HG02588 (cell line): ENCODE data around the gene AP5S1.
"Not testable (repeated sequence)": the region's sequence is repeated elsewhere in the genome, so short reads cannot be mapped to it uniquely, and the experiment has no call there.

Experiments
- ATAC-seq: cut with Tn5 transposase; IDR thresholded peaks from one replicate; pipeline ENCODE4 v1.9.1; 2021; ENCODE audit warnings: mild to moderate bottlenecking, moderate library complexity; ENCODE audit not compliant: unreplicated experiment

AP5S1 gene

DNA sequence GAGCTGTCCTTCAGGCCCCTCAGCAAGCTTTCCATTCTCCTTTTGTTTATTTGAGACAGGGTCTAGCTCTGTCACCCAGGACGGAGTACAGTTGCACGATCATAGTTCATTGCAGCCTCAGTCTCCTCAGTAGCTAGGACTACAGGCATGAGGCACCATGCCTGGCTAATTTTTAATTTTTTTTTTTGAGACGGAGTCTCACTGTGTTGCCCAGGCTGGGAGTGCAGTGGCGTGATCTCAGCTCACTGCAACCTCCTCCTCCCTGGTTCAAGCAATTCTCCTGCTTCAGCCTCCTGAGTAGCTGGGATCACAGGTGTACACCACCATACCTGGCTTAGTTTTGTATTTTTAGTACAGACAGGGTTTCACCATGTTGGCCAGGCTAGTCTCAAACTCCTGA, 31.1 kb upstream of the AP5S1 start:
- ATAC-seq, result not testable (repeated sequence)

DNA sequence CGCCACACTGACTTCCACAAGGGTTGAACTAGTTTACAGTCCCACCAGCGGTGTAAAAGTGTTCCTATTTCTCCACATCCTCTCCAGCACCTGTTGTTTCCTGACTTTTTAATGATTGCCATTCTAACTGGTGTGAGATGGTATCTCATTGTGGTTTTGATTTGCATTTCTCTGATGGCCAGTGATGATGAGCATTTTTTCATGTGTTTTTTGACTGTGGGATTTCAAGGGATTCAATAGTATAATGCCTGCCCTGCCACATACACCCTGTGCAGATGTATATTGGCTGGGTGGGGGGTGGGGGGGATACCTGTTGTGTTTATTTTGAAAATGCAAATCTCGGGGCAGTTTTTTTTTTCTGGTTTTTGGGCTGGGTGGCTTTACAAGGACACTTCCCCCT, 26.2 kb upstream of the AP5S1 start:
- not testable (repeated sequence) for ATAC-seq

DNA sequence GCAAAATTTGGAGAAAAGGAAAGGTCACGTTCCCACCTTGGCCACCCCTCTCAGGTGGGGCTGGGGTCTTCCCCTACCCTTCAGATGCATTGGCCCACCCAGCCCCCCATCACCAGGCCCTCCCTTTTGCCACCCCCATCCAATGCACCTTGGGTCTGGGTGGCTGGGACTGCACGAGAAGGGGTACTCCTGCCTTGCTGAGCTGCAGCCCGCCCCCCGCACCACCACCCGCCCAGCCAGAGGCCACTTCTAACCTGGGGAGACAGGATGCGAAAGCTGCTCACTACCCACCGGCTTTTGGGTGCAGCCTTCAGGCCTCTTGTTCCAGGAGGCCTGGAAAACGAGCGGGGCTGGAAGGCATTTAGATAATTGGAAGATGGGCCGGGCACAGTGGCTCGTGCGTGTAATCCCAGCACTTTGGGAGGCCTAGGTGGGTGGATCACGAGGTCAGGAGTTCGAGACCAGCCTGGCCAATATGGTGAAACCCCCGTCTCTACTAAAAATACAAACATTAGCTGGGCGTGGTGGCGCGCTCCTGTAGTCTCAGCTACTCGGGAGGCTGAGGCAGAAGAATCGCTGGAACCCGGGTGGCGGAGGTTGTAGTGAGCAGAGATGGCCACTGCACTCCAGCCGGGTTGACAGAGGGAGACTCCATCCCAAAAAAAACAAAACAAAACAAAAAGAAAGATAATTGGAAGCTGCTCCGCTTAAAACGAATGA, 25.5 kb upstream of the AP5S1 start:
- ATAC-seq, result no peak

DNA sequence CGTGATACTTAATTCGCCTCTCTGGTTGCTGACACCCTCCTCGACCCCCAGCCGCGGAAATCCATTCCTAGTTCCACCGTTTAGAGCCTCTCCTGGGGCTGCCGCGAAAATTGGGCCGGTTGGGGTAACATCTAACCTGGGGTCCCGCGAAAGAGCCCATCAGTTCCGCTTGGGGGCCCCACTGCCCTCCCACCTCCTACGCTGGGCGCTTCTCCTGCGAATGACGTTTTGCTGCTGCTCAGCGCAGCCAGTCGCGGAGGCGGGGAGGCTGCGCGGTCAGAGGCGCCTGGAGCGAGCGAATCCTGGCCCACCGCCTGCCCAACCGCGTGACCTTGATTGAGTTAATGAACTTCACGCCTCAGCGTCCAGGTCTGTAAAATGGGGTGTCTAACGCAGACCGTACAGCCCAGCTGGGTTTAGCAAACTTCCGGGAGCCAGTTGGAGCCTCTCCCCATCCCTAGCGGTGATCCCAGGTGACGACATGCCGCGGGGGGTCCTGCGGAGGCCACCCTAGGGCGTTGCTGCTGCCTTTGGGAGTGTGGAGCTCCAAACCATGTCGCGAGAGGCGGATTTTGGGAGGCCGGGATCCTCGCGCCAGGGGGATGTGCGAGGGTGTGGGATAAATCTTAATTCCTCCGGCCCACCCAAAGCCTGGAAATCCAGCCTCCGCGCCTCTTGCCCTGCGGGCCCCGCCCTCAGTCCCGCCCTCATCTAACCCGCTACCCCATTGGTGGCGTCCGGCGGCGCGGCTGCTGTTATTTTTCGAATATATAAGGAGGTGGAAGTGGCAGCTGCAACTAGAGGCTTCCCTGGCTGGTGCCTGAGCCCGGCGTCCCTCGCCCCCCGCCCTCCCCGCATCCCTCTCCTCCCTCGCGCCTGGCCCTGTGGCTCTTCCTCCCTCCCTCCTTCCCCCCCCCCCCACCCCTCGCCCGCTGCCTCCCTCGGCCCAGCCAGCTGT, 24.6 kb upstream of the AP5S1 start, which contains the start of gene CDC25B:
Gene CDC25B, plus strand, starts transcription at position 800 of the 958 bp plus-strand sequence. CDS start 222 bp downstream, outside the sequence.
- ATAC-seq, result peak; percentile 64

DNA sequence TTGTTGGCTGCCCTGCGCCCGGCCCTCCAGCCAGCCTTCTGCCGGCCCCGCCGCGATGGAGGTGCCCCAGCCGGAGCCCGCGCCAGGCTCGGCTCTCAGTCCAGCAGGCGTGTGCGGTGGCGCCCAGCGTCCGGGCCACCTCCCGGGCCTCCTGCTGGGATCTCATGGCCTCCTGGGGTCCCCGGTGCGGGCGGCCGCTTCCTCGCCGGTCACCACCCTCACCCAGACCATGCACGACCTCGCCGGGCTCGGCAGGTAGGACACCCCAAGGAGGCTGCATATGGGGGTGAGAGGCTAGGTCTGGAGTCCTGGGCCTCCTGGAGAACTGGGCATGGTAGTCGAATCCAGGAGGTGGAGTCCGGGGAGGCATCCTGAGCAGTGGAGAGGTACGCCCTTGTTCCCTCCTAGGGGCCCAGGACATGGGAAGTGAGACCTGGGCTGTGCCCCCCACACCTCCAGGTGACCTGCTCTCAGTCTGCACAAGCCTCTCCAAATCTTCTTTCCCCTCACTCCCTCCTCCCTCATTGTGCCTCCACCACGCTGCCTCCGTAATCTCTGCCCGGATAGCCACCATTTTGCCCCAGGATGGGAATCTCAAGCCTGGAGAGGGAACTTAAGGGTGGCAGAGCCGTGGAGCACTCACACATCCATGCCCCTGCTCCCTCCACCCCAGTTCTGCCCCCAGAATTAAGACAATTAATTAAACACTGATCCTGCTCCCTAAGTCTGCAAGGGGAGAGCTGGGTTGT, 23.7 kb upstream of the AP5S1 start:
- peak; percentile 3 for ATAC-seq

DNA sequence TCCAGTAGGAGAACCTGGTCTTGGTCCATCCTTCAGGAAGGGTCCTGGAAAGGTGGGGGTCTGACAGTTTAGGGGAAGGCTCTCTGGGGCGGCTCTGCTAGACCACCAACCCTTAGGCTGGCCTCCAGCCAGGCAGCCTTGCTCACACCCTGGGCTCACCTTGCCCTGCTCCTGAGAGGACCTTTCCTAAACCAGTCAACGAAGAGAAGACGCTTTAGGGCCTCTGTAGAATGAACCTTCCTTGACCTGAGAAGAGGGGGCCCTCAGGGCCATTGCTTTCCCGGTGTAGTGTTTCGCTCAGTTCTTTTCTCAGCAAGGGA, 23.2 kb upstream of the AP5S1 start:
- no peak for ATAC-seq

DNA sequence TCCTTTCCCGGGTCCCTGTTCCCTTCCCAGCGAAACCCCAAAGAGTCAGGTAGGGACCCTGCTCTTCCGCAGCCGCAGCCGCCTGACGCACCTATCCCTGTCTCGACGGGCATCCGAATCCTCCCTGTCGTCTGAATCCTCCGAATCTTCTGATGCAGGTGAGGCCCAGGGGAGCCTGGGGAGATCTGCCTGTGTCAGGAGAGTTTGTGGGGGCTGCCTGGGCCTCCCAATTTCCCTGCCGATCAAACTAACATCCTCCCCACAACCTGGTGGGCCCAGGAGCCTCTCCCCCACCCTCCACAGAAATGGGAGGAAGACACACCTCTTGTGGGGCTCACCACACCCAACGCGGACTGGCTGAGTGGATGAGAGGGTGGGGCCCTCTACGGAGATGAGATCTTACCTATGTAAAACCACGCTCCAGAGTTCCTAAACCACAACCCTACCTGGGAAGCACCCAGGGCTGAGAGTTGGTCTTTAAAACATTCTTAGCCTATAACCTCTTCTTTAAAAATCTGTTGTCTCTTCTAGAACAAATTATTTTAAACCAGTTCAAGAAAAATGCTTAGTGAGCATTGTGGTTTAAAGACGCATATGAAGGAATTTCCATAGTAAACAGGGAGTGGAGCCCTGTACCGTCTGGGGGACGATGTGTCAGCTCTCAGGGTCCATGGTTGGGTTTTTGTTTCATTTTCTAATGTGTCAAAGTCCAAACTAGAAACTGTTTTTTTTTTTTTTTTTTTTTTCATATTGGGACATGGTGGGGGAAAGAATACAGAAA, 22.6 kb upstream of the AP5S1 start:
- no peak for ATAC-seq

DNA sequence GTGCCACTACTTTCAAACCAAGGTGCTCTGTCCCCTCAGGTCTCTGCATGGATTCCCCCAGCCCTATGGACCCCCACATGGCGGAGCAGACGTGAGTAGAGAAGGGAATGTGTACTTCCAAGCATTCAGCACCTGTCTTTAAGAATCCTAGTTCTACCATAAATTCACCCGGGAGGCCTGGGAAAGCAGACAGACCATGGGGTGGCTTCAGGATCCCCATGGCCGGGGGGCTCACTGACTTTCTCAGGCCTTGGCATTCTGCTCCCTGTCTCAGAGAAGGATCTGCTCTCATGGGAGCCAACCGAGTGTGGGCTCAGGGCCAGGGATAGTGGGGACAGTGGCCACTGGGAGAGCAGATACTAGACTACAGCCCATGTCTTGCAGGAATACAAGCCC, 22.0 kb upstream of the AP5S1 start:
- ATAC-seq, result no peak

DNA sequence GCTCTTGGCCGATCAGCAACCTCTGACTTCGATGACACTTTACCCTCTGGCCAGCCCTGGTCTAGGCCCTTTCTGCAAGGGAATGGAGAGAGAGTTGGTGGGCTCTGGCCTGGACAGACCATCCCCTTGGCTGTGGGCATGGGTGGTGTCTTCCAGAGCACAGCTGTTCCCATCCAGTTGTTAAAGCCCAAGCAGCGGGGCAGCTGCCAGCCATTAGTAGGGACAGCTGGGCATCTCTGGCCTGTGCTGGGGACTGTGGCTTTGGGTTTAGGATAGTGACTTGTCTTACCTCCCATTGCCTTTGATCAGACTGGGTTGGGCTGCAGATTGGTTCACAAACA, 21.5 kb upstream of the AP5S1 start:
- ATAC-seq, result no peak

DNA sequence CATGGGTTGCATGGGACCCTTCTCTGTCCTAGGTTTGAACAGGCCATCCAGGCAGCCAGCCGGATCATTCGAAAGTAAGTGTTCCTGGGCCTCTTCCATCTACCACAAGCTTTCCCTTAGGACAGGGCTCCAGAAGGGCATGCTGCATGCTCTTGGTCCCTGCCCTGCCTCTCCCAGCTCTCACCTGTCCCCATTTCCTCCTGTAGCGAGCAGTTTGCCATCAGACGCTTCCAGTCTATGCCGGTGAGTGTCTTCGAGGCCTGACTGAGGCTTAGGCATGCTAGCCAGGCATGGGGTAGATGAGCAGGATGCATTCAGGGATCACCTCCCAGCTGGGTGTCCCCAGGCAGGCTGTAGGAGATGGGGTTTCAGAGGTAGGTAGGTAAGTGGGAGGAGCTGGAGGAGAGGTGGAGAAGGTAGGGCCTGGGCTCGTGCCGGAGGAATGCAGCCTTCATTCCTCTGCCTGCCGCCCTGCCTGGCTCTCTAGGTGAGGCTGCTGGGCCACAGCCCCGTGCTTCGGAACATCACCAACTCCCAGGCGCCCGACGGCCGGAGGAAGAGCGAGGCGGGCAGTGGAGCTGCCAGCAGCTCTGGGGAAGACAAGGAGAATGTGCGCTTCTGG, 20.0 kb upstream of the AP5S1 start:
- no peak for ATAC-seq

DNA sequence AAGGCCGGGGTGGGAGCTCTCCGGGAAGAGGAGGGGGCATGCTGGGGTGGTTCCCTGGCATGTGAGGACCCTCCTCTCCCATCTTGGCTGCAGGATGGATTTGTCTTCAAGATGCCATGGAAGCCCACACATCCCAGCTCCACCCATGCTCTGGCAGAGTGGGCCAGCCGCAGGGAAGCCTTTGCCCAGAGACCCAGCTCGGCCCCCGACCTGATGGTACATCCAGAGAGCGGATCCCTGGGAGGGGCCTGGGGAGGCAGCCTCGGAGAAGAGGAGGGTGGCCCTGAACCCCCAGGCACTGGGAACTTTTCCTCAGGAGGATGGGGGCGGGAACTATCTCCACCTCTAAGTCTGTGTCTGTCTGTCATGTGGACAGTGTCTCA, 19.5 kb upstream of the AP5S1 start:
- ATAC-seq, result no peak

DNA sequence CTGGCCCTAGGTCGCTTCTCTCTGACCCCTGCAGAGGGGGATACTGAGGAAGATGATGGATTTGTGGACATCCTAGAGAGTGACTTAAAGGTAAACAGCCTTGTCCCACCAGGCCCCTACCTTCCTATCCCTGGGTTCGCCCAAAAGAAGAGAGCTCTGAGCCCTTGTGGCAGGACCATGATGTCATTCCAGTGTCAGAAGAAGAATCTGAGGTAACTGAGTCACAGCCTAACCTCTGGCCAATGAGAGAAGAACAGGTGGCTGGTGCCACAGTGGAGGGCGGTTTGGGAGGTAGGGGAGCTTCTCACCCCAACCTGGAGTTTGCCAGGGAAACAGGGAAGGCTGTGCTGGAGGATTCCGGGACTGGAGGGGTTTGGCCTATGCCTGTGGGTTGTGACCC, 19.0 kb upstream of the AP5S1 start:
- no peak for ATAC-seq

DNA sequence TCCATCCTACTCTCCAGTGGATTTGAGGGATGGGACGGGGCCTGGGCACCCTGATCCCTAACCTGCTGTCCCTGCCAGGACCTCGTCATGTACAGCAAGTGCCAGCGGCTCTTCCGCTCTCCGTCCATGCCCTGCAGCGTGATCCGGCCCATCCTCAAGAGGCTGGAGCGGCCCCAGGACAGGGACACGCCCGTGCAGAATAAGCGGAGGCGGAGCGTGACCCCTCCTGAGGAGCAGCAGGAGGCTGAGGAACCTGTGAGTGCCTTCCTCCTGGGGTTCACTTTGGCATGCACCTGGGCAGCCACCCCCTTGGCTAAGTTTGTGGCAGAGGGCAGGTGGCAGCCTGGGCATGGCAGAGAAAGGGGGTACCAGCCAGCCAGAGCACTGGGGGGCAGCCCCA, 18.5 kb upstream of the AP5S1 start:
- ATAC-seq, result no peak

DNA sequence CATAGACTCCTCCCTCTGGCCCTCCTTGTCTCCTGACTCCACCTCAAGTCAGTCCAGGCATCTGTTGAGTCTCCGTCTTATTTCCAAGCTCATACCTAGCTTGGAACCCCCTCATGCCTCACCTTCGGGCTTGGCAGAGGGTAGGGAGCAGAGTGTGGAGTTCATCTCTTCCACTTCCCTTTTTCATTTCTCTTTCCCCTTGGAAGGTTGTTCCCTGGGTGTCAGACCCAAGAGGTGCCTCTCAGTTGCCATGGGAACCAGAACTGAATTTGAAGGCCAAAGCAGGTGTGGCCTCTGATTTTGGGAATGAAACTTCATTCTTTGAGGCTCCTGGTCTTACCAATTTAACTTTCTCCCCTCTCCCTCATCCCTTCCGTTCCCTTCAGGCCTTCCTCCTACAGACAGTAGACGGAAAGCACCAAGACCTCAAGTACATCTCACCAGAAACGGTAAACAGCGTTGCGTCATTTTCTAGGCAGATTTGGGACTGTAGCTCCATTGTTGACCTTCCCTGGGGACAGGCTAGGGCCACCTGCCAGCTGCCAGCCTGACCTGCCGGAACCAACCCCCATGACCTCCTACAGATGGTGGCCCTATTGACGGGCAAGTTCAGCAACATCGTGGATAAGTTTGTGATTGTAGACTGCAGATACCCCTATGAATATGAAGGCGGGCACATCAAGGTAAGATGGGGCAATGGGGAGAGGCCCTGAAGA, 17.7 kb upstream of the AP5S1 start:
- no peak for ATAC-seq

DNA sequence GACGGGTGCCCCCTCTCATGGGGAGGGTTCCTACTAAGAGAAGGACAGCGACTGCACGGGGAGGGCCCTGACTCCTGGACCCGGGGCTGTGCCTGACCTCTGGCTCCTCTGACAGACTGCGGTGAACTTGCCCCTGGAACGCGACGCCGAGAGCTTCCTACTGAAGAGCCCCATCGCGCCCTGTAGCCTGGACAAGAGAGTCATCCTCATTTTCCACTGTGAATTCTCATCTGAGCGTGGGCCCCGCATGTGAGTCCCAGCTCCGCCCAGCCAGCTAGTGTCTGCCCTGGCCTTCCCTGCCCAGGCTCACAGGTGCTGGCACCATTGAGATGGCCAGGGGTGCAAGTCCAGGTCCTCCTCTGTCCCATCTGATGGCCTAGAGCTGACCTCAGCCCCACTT, 17.1 kb upstream of the AP5S1 start:
- no peak for ATAC-seq

DNA sequence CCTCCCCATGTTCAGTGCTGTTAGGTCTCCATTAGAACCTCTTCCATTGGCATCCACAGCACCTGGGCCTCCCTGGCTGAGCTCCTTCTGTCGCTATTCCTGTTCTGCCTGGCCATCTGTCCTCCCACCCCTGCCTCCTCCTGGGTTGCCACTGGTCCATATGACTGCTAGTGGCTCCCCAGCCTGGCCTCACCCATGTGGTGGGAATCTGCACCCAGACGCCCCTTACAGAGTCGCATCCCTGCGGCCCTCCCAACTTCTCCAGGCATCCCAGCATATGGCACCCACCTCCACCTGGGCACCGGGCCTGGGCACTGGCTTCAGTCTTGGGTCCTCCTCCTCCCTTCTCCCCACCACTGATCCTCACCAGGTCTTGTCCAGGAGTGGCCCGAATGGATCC, 16.5 kb upstream of the AP5S1 start:
- ATAC-seq, result no peak

DNA sequence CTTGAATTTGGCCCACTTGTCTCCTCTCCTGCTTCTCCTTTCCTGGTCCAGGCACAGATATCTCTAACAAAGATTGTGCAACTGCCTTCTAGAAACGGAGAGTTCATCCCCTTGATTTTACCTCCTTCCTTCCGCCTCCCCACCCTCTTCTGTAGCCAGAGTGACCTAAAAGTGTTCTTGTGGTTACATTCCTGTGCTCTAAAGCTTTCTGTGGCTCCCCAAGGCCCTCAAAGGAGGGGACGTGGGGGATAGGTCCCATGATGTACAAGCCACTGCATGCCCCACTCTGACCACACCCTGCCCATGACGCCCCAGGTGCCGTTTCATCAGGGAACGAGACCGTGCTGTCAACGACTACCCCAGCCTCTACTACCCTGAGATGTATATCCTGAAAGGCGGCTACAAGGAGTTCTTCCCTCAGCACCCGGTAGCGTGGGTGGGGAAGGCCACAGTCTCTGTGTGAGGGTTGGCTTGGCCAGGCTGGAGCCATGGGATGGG, 16.0 kb upstream of the AP5S1 start:
- ATAC-seq, result no peak

DNA sequence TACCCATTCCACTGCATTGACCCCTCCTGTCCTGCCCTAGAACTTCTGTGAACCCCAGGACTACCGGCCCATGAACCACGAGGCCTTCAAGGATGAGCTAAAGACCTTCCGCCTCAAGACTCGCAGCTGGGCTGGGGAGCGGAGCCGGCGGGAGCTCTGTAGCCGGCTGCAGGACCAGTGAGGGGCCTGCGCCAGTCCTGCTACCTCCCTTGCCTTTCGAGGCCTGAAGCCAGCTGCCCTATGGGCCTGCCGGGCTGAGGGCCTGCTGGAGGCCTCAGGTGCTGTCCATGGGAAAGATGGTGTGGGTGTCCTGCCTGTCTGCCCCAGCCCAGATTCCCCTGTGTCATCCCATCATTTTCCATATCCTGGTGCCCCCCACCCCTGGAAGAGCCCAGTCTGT, 15.6 kb upstream of the AP5S1 start:
- ATAC-seq, result no peak

DNA sequence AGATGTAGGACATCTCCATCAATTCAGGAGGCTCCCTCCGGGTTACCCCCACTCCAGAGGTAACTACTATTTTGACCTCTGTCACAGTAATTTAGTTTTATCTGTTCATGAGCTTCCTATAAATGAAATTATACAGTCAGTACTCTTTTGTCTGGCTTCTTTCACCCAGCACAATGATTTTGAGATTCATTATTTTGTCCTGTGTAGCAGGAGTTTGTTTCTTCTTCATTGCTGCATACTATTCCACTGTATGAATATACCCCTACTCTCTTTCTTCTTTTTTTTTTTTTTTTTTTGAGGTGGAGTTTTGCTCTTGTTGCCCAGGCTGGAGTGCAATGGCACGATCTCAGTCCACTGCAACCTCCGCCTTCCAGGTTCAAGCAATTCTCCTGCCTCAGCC, 11.8 kb upstream of the AP5S1 start:
- ATAC-seq, result no peak
